HG03159 (cell line): ENCODE results near the gene LRRC30.

Experiments used
- ATAC-seq: cut with Tn5 transposase; IDR thresholded peaks from one replicate; pipeline ENCODE4 v1.9.1; 2021; ENCODE audit warnings: mild to moderate bottlenecking, moderate library complexity; ENCODE audit not compliant: unreplicated experiment

LRRC30 gene

GRCh38 chr18:7236933-7237332, 6.0 kb downstream of the LRRC30 start:
- no peak for ATAC-seq

GRCh38 chr18:7237673-7238272, 6.9 kb downstream of the LRRC30 start:
- ATAC-seq = no peak

GRCh38 chr18:7242926-7243325, 12.0 kb downstream of the LRRC30 start:
- ATAC-seq = no peak

- no peak for ATAC-seq
Observed at GRCh38 chr18:7248877-7249276, 18.0 kb downstream of the LRRC30 start.

GRCh38 chr18:7254163-7254562, 23.3 kb downstream of the LRRC30 start:
- ATAC-seq = no peak

- no peak for ATAC-seq
Observed at GRCh38 chr18:7255054-7255453, 24.2 kb downstream of the LRRC30 start.

- ATAC-seq = no peak
Observed at GRCh38 chr18:7255643-7256042, 24.8 kb downstream of the LRRC30 start.

GRCh38 chr18:7256618-7257425, 25.9 kb downstream of the LRRC30 start:
- no peak for ATAC-seq

- ATAC-seq = no peak
Observed at GRCh38 chr18:7257426-7257740, 26.5 kb downstream of the LRRC30 start.

GRCh38 chr18:7259475-7259874, 28.6 kb downstream of the LRRC30 start:
- ATAC-seq = no peak

- no peak for ATAC-seq
Observed at GRCh38 chr18:7261199-7261598, 30.3 kb downstream of the LRRC30 start.

- ATAC-seq = no peak
Observed at GRCh38 chr18:7267973-7268372, 37.1 kb downstream of the LRRC30 start.

- no peak for ATAC-seq
Observed at GRCh38 chr18:7269942-7270341, 39.1 kb downstream of the LRRC30 start.

- ATAC-seq = no peak
Observed at GRCh38 chr18:7272311-7273049, 41.6 kb downstream of the LRRC30 start.

GRCh38 chr18:7273301-7273921, 42.5 kb downstream of the LRRC30 start:
- no peak for ATAC-seq

- no peak for ATAC-seq
Observed at GRCh38 chr18:7281579-7281978, 50.7 kb downstream of the LRRC30 start.
